Activated CD8-positive, alpha-beta memory T cell treated with anti-CD3 and anti-CD28 coated beads, Interleukin-2, amount 50 U/mL, for 4 hours (primary cell): ENCODE data around the gene TFAP2B.
A peak's percentile ranks its signal among the peaks of the same experiment; 100 is the strongest.

Experiments
- DNase-seq: peaks from one replicate; pipeline ENCODE4 v3.0.0-alpha.2; 2020

Gene TFAP2B

GRCh38 chr6:50818673-50819072, at the start of gene TFAP2B:
Gene TFAP2B (plus strand): TSS chr6:50818871. CDS start chr6:50818892, 21 bp downstream.
- no peak for DNase-seq

GRCh38 chr6:50778696-50779095, 40.0 kb upstream of the TFAP2B start:
- no peak for DNase-seq

GRCh38 chr6:50780382-50780781, 38.3 kb upstream of the TFAP2B start:
- no peak for DNase-seq

- DNase-seq, result no peak
Observed at GRCh38 chr6:50785921-50786320, 32.8 kb upstream of the TFAP2B start.

GRCh38 chr6:50791900-50792508, 26.7 kb upstream of the TFAP2B start:
- DNase-seq, result no peak

GRCh38 chr6:50792771-50793170, 25.9 kb upstream of the TFAP2B start:
- no peak for DNase-seq

GRCh38 chr6:50795574-50795973, 23.1 kb upstream of the TFAP2B start:
- no peak for DNase-seq

- DNase-seq, result no peak
Observed at GRCh38 chr6:50804283-50804682, 14.4 kb upstream of the TFAP2B start.

- DNase-seq, result no peak
Observed at GRCh38 chr6:50807035-50807434, 11.6 kb upstream of the TFAP2B start.

GRCh38 chr6:50815436-50816114, 3.1 kb upstream of the TFAP2B start:
- DNase-seq, result no peak

GRCh38 chr6:50816115-50816675, 2.5 kb upstream of the TFAP2B start:
- DNase-seq, result peak; percentile 28

- DNase-seq, result no peak
Observed at GRCh38 chr6:50816947-50817645, 1.6 kb upstream of the TFAP2B start.

GRCh38 chr6:50817646-50817950, 1.1 kb upstream of the TFAP2B start:
- no peak for DNase-seq

- DNase-seq, result no peak
Observed at GRCh38 chr6:50818020-50818419, 651 bp upstream of the TFAP2B start.

- no peak for DNase-seq
Observed at GRCh38 chr6:50819466-50819903, 814 bp downstream of the TFAP2B start.

GRCh38 chr6:50819904-50820868, 1.5 kb downstream of the TFAP2B start:
- DNase-seq, result no peak

GRCh38 chr6:50820869-50821264, 2.2 kb downstream of the TFAP2B start:
- DNase-seq, result no peak

- DNase-seq, result no peak
Observed at GRCh38 chr6:50821441-50822077, 2.9 kb downstream of the TFAP2B start.

- DNase-seq, result no peak
Observed at GRCh38 chr6:50822078-50822476, 3.4 kb downstream of the TFAP2B start.

GRCh38 chr6:50823094-50823920, 4.6 kb downstream of the TFAP2B start:
- no peak for DNase-seq

- no peak for DNase-seq
Observed at GRCh38 chr6:50824552-50824951, 5.9 kb downstream of the TFAP2B start.
